ENCODE data around the gene BRINP3. TPM values are rescaled to one million over a fixed set of nuclear protein-coding genes. Genes with fewer than 3 reads are reported as not detected.

BRINP3 gene
- total RNA-seq, 2 donors from 2014 or later = 19.1 to 19.6 TPM

DNA sequence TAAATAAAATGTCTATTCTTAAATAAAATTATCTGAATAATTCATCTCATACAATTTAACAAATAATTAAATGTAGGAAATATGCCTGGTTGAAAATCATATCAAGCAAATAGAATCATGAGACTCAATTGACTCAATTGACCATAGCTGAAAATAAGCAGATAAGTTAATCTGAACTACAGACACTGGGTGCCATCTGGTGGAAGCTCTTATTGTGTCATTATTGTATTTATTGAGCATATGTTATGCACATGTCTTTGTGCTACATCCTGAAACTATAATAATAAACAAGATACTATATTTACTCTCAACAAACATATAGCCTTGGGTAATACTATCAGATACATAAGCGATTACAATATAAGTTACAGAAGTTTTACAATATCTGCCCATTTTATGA lies 41.0 kb downstream of the BRINP3 start:
- H3K27me3 ChIP-seq = no peaks in the 10 kb centered on the region
- no peaks in the 10 kb centered on the region for H3K4me1 ChIP-seq
- H3K36me3 ChIP-seq = no peaks in the 10 kb centered on the region
- H3K9me3 ChIP-seq = no peaks in the 10 kb centered on the region
- TF ChIP-seq, protein P1, sequence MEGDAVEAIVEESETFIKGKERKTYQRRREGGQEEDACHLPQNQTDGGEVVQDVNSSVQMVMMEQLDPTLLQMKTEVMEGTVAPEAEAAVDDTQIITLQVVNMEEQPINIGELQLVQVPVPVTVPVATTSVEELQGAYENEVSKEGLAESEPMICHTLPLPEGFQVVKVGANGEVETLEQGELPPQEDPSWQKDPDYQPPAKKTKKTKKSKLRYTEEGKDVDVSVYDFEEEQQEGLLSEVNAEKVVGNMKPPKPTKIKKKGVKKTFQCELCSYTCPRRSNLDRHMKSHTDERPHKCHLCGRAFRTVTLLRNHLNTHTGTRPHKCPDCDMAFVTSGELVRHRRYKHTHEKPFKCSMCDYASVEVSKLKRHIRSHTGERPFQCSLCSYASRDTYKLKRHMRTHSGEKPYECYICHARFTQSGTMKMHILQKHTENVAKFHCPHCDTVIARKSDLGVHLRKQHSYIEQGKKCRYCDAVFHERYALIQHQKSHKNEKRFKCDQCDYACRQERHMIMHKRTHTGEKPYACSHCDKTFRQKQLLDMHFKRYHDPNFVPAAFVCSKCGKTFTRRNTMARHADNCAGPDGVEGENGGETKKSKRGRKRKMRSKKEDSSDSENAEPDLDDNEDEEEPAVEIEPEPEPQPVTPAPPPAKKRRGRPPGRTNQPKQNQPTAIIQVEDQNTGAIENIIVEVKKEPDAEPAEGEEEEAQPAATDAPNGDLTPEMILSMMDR (IDR thresholded peaks at IDR 0.05) = no peak
- intact Hi-C loops (cut with DNase I) = no loop called here
- DNase-seq = no peak
- no peak overlapping the region for H3K9ac ChIP-seq (ENCODE audit: low read depth in 2 of 2, low read length in 2 of 2)
- no peak overlapping the region for H3K4me3 ChIP-seq
- H3K27ac ChIP-seq = no peak overlapping the region

GRCh38 chr1:190429932-190430331 lies 47.7 kb downstream of the BRINP3 start:
- no peaks in the 10 kb centered on the region for H3K9me3 ChIP-seq
- H3K9ac ChIP-seq (ENCODE audit: low read depth in 2 of 2, low read length in 2 of 2) = no peak overlapping the region
- intact Hi-C loops (cut with DNase I) = no loop called here
- H3K27ac ChIP-seq = no peak overlapping the region
- TF ChIP-seq, protein P1 (IDR thresholded peaks at IDR 0.05) = no peak
- no peak for DNase-seq
- H3K27me3 ChIP-seq = no peaks in the 10 kb centered on the region
- H3K4me3 ChIP-seq = no peak overlapping the region
- no peaks in the 10 kb centered on the region for H3K4me1 ChIP-seq
- H3K36me3 ChIP-seq = no peaks in the 10 kb centered on the region

GRCh38 chr1:190429141-190429540 lies 48.5 kb downstream of the BRINP3 start:
- no peaks in the 10 kb centered on the region for H3K9me3 ChIP-seq
- no peak overlapping the region for H3K27ac ChIP-seq
- no peak overlapping the region for H3K9ac ChIP-seq (ENCODE audit: low read depth in 2 of 2, low read length in 2 of 2)
- H3K36me3 ChIP-seq = no peaks in the 10 kb centered on the region
- TF ChIP-seq, protein P1 (IDR thresholded peaks at IDR 0.05) = no peak
- H3K4me3 ChIP-seq = no peak overlapping the region
- no peaks in the 10 kb centered on the region for H3K27me3 ChIP-seq
- intact Hi-C loops (cut with DNase I) = no loop called here
- no peaks in the 10 kb centered on the region for H3K4me1 ChIP-seq
- no peak for DNase-seq

GRCh38 chr1:190416239-190416638 lies 61.4 kb downstream of the BRINP3 start:
- Histone ChIP-seq H3K9me3 (no peaks in the 10 kb centered on the region), H3K9ac (ENCODE audit: low read depth in 2 of 2, low read length in 2 of 2) (no peak overlapping the region), H3K4me3 (no peak overlapping the region), H3K36me3 (no peaks in the 10 kb centered on the region), H3K27me3 (no peaks in the 10 kb centered on the region), H3K27ac (no peak overlapping the region), H3K4me1 (no peaks in the 10 kb centered on the region)
- TF ChIP-seq, protein P1 (IDR thresholded peaks at IDR 0.05) = no peak
- DNase-seq = no peak
- intact Hi-C loops (cut with DNase I) = no loop called here

GRCh38 chr1:190413142-190413541 lies 64.5 kb downstream of the BRINP3 start:
- no peak for DNase-seq
- intact Hi-C loops (cut with DNase I) = no loop called here
- Histone ChIP-seq H3K9me3 (no peaks in the 10 kb centered on the region), H3K9ac (ENCODE audit: low read depth in 2 of 2, low read length in 2 of 2) (no peak overlapping the region), H3K27me3 (no peaks in the 10 kb centered on the region), H3K4me1 (no peaks in the 10 kb centered on the region), H3K27ac (no peak overlapping the region), H3K36me3 (no peaks in the 10 kb centered on the region), H3K4me3 (no peak overlapping the region)
- TF ChIP-seq, protein P1 (IDR thresholded peaks at IDR 0.05) = no peak

DNA sequence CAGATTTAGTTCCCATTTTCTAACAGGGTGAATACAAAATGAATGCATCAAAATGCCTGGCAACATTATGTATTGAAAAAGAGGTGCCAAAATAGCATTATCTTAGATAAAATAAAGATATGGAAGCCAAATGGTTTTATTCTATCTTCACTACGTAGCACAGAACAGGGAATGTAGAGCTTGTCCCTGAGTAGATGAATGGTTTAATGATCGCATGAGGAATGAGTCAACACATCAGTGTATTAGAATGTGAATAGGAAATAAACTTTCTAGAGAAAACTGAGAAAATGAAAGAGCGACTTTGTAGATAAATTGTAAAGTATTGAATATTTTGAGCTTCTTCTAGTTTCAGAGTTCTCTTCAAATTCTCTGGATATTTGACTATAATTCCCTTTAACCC lies 74.3 kb downstream of the BRINP3 start:
- DNase-seq = no peak
- no peak overlapping the region for H3K4me3 ChIP-seq
- intact Hi-C loops (cut with DNase I) = no loop called here
- no peaks in the 10 kb centered on the region for H3K36me3 ChIP-seq
- H3K9me3 ChIP-seq = no peaks in the 10 kb centered on the region
- no peak overlapping the region for H3K9ac ChIP-seq (ENCODE audit: low read depth in 2 of 2, low read length in 2 of 2)
- no peak overlapping the region for H3K27ac ChIP-seq
- no peaks in the 10 kb centered on the region for H3K27me3 ChIP-seq
- TF ChIP-seq, protein P1 (IDR thresholded peaks at IDR 0.05) = no peak
- H3K4me1 ChIP-seq = no peaks in the 10 kb centered on the region
